Thoracic aorta (tissue), 2 donors: Measurements from ENCODE around the gene HIVEP2. TPM values are rescaled to one million over a fixed set of nuclear protein-coding genes. Genes with fewer than 3 reads are reported as not detected.

Source experiments
- ATAC-seq: fragments of 150-250 bp; one replicate; pipeline ENCODE4 v1.8.0; 2017; ENCODE audit warnings: low read depth; ENCODE audit not compliant: insufficient number of reproducible peaks, low FRiP score
- DNase-seq: peaks from one replicate; pipeline ENCODE4 v3.0.0-alpha.2; 2020; ENCODE audit warnings: low spot score
- H3K27ac ChIP-seq, 2 donors: fragments of 200-600 bp; sonication (generic); 1 replicate in 1 of 2; 2 replicates in 1 of 2; pipeline ENCODE4 v1.5.1; 2016; ENCODE audit warnings: mild to moderate bottlenecking in 2 of 2, moderate library complexity in 2 of 2
- H3K27me3 ChIP-seq: fragments of 200-600 bp; sonication (generic); replicated peaks from 2 replicates; pipeline ENCODE4 v1.6.0; 2016; ENCODE audit warnings: mild to moderate bottlenecking; ENCODE audit not compliant: insufficient read depth
- H3K36me3 ChIP-seq: fragments of 200-600 bp; sonication (generic); one replicate; pipeline ENCODE4 v1.5.1; 2016
- H3K4me1 ChIP-seq, 2 donors: fragments of 200-600 bp; sonication (generic); 1 replicate in 1 of 2; 2 replicates in 1 of 2; pipeline versions ENCODE4 v1.5.1 to v1.6.0; 2016; ENCODE audit warnings: low read depth in 2 of 2, mild to moderate bottlenecking in 1 of 2; ENCODE audit not compliant: control insufficient read depth in 1 of 2
- H3K4me3 ChIP-seq: fragments of 200-600 bp; sonication (generic); 2 replicates; pipeline ENCODE4 v1.5.1; 2016; ENCODE audit warnings: mild to moderate bottlenecking
- H3K9me3 ChIP-seq: fragments of 200-600 bp; sonication (generic); 2 replicates; pipeline ENCODE4 v1.5.1; 2016
- total RNA-seq, 2 donors: library from RNA; depleted of rRNA; stranded (reverse); fragments of >200 nt; gene quantifications; one replicate each; pipeline versions ENCODE4 v1.1.0 to v1.2.3, GENCODE V29; 2016
- TF ChIP-seq, protein P1 (sequence below): fragments of 200-600 bp; sonication (generic); IDR thresholded peaks from one replicate; pipeline ENCODE4 v1.5.1; 2019; ENCODE audit warnings: antibody characterized with exemption

HIVEP2 gene
- total RNA-seq, 2 donors from 2014 or later, result 32.9 to 51.7 TPM

DNA sequence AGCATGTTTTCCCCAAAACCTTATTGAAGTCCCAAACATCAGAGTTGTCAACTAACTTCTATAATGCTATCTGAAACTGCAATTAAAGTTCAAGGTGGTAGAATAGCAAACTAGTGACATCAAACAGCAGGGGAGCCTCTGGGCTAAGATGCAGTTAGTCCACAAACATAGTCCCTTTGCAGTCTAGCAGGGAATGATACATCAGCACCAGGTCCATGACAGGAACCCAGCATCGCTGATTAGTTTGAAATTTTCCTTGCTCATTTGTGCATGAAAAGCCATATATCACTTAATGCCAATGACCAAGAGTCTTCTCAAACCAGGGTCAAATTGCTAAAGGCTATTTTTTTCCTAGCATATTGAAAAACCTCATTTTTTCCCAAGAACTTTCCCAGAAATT lies 145.3 kb downstream of the HIVEP2 start:
- H3K36me3 ChIP-seq, result no peaks in the 10 kb centered on the region
- TF ChIP-seq, protein P1, sequence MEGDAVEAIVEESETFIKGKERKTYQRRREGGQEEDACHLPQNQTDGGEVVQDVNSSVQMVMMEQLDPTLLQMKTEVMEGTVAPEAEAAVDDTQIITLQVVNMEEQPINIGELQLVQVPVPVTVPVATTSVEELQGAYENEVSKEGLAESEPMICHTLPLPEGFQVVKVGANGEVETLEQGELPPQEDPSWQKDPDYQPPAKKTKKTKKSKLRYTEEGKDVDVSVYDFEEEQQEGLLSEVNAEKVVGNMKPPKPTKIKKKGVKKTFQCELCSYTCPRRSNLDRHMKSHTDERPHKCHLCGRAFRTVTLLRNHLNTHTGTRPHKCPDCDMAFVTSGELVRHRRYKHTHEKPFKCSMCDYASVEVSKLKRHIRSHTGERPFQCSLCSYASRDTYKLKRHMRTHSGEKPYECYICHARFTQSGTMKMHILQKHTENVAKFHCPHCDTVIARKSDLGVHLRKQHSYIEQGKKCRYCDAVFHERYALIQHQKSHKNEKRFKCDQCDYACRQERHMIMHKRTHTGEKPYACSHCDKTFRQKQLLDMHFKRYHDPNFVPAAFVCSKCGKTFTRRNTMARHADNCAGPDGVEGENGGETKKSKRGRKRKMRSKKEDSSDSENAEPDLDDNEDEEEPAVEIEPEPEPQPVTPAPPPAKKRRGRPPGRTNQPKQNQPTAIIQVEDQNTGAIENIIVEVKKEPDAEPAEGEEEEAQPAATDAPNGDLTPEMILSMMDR, result no peak

DNA sequence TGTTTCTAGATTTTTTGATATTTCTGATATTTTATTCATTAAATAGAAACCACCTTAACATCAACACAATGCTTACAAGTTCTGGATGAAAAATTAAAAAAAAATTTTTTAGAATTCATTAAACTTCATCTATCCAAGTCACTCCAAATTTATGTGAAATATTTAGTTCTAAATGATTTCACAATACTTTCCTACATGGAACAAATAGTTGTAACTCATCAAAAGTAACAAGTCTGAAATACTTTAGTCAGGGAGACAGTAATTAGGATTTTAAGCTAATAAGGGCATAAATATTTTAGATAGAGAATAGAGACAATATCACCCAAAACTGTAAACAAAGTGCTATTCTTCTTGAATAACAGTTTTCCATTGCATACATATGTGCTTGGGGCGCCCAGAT lies 147.8 kb downstream of the HIVEP2 start:
- DNase-seq, result no peak
- no peak overlapping the region for H3K4me3 ChIP-seq
- no peaks in the 10 kb centered on the region for H3K27me3 ChIP-seq
- TF ChIP-seq, protein P1, result no peak
- no peaks in the 10 kb centered on the region for H3K36me3 ChIP-seq
- no peak for ATAC-seq
- H3K9me3 ChIP-seq, result no peaks in the 10 kb centered on the region
- peaks cover 0 to 5% of the 10 kb centered on the region in 2 donors for H3K4me1 ChIP-seq
- H3K27ac ChIP-seq, result no peak overlapping the region

More for the DNA sequence above, 145.3 kb downstream of the HIVEP2 start:
- Histone ChIP-seq H3K4me1 (peaks cover 0 to 7% of the 10 kb centered on the region in 2 donors), H3K9me3 (no peaks in the 10 kb centered on the region), H3K27me3 (no peaks in the 10 kb centered on the region), H3K4me3 (no peak overlapping the region), H3K27ac (no peak overlapping the region)
- DNase-seq (no peak), ATAC-seq (no peak)

DNA sequence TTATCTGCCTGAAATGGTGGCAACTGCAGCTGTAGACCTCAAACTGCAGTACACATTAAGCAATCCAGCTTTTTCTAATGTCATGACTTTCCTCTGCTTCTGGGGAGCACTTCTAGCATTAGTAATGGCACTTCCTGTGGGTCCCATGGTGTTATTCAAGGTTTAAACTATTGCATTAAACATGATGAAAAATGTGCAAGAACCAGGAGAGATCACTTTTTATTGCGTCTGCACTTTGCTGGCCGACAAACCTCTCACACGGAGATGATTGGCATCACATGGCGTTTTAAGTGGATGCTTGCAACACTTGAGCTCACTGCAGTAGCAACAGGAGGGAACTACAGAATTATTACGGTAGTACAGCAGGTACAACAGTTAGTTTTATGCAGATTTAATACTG lies 148.4 kb downstream of the HIVEP2 start:
- Histone ChIP-seq H3K27me3 (no peaks in the 10 kb centered on the region), H3K9me3 (no peaks in the 10 kb centered on the region), H3K27ac (no peak overlapping the region), H3K4me1 (no peaks in the 10 kb centered on the region), H3K36me3 (no peaks in the 10 kb centered on the region), H3K4me3 (no peak overlapping the region)
- TF ChIP-seq, protein P1, result no peak
- DNase-seq (no peak), ATAC-seq (no peak)

DNA sequence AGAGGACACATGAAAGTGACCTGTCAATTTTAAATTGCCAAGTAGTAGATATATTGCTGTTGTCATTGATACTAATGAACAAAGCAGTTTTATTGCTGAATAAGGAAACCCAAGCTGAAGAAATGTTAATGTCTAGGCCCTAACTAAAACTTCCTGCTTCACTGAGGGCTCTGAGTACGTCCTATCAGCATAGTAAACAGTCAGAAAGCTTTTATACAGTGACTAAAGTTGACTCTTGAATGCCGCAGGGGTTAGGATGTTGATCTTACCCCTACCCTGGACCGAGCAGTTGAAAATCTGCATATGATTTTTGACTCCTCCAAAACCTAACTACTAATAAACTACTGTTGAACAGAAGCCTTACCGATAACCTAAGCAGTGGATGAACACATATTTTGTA lies 149.0 kb downstream of the HIVEP2 start:
- DNase-seq (no peak), ATAC-seq (no peak)
- no peaks in the 10 kb centered on the region for H3K9me3 ChIP-seq
- no peaks in the 10 kb centered on the region for H3K27me3 ChIP-seq
- no peak overlapping the region for H3K27ac ChIP-seq
- H3K36me3 ChIP-seq, result no peaks in the 10 kb centered on the region
- TF ChIP-seq, protein P1, result no peak
- H3K4me1 ChIP-seq, result no peaks in the 10 kb centered on the region
- no peak overlapping the region for H3K4me3 ChIP-seq

DNA sequence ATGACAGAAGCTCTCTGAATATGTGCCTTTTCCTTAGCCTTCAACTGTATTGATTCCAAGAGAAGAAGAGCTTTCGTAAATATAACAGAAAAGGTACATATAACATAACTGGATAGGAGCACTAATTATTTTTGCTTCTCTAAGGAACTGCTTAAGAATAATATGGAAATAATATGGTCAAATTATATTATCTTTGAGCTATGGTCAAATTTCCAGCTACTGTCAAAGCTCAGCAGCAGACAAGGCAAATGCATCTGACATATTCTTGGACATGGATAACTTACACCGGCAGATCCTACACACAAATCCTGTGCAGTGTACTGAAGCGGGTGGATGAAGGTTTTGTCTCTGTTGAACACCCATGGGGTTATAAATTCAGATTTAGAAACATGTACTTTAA lies 150.6 kb downstream of the HIVEP2 start:
- H3K4me1 ChIP-seq, result no peaks in the 10 kb centered on the region
- no peaks in the 10 kb centered on the region for H3K27me3 ChIP-seq
- H3K4me3 ChIP-seq, result no peak overlapping the region
- H3K36me3 ChIP-seq, result no peaks in the 10 kb centered on the region
- H3K9me3 ChIP-seq, result no peaks in the 10 kb centered on the region
- H3K27ac ChIP-seq, result no peak overlapping the region
- TF ChIP-seq, protein P1, result no peak
- ATAC-seq (no peak), DNase-seq (no peak)
